ENCODE data around the gene PLA2G4B. TPM values are rescaled to one million over a fixed set of nuclear protein-coding genes. Genes with fewer than 3 reads are reported as not detected.

Gene PLA2G4B
- total RNA-seq, 1 experiment from 2014 or later = 3.7 TPM

DNA sequence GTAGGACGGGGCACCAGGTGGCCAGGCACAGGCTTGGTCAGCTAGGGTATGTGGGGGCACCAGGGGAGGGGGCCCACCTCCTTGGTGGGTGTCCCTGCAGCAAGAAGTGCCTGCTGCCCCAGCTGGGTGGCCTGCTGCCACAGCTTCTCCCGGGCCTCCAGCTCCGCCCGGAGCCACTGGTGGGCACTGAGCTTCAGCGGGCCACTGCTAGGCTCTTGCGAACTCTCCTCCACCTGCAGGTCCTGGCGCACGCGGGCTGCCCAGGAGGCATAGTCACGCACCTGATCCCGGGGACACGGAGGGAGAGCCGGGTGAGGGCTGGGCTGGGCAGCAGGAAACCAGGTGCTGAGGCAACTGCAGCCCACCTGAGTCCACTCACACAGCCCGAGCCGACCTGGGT lies 29.7 kb downstream of the PLA2G4B start:
- Histone ChIP-seq H3K9me3 (ENCODE audit: control insufficient read depth, low read depth, low read length) (no peaks in the 10 kb centered on the region), H3K4ac (ENCODE audit: low read depth, low read length) (no peak overlapping the region), H4K8ac (replicated peaks; ENCODE audit: insufficient read length, low read depth, low read length) (no peak overlapping the region), H3K9ac (ENCODE audit: extremely low read depth, insufficient read length, low read length) (no peak overlapping the region), H3K27me3 (ENCODE audit: insufficient read depth, low read length) (no peaks in the 10 kb centered on the region), H3K79me2 (ENCODE audit: insufficient read depth, low read length) (no peaks in the 10 kb centered on the region), H3K23ac (ENCODE audit: insufficient read length, low read depth, low read length) (no peak overlapping the region), H2BK120ac (ENCODE audit: low read depth, low read length, poor library complexity, severe bottlenecking) (no peak overlapping the region), H3K79me1 (ENCODE audit: insufficient read depth, low read depth, low read length, poor library complexity, severe bottlenecking) (no peaks in the 10 kb centered on the region), H3K18ac (ENCODE audit: insufficient read length, low read depth, low read length) (no peak overlapping the region), H3K23me2 (ENCODE audit: insufficient read length, low read depth, low read length, poor library complexity, severe bottlenecking) (no peaks in the 10 kb centered on the region), H3K27ac (ENCODE audit: insufficient read length, low read depth, low read length) (no peak overlapping the region), H2BK5ac (ENCODE audit: insufficient read length, low read length) (no peak overlapping the region), H2AK5ac (ENCODE audit: insufficient read length, low read length) (no peak overlapping the region), H3K14ac (ENCODE audit: insufficient read depth, low read length) (no peak overlapping the region; the same call in 1 of the 2 replicates), H4K5ac (ENCODE audit: insufficient read length, low read depth, low read length) (no peak overlapping the region), H3K4me1 (ENCODE audit: insufficient read depth, low read length) (no peaks in the 10 kb centered on the region), H4K91ac (ENCODE audit: insufficient read length, low read depth, low read length) (no peak overlapping the region), H2AFZ (ENCODE audit: low read length) (no peak overlapping the region), H3K4me2 (ENCODE audit: insufficient read depth, insufficient read length, low read length) (no peak overlapping the region), H2BK15ac (ENCODE audit: low read depth, low read length) (no peak overlapping the region), H4K20me1 (ENCODE audit: control insufficient read depth, insufficient read depth, insufficient read length) (no peaks in the 10 kb centered on the region), H2BK12ac (ENCODE audit: insufficient read length, low read depth, low read length) (no peak overlapping the region), H3T11ph (ENCODE audit: low read length) (no peak overlapping the region), H3K56ac (ENCODE audit: insufficient read length, low read depth, low read length) (no peak overlapping the region), H2BK20ac (ENCODE audit: low read depth, low read length, poor library complexity, severe bottlenecking) (no peak overlapping the region)
- Mint-ChIP-seq H3K4me1 (peaks cover 6 to 11% of the 10 kb centered on the region in 2 experiments; a peak in 3 of 4 replicates), H3K4me3 (no peak overlapping the region), H3K9me3 (no peaks in the 10 kb centered on the region), H3K36me3 (ENCODE audit: insufficient read depth in 1 of 3, low read depth in 3 of 3) (no peaks in the 10 kb centered on the region), H3K27me3 (ENCODE audit: low read depth) (peaks cover 2% of the 10 kb centered on the region), H3K27ac (no peak overlapping the region)
- TF ChIP-seq CTCF (conservative IDR thresholded peaks at IDR 0.05) = no peak
- no peak for DNase-seq
- no CpG with 5 or more reads among the region's 15 CpGs for WGBS (ENCODE audit: extremely low coverage, insufficient read length, low lambda C conversion rate)
